Vagina (tissue), 2 donors: ENCODE data around the gene RALA.

Source experiments
- CTCF ChIP-seq, 3 experiments: fragments of 450-650 bp in 2 of 3; fragments of 200-600 bp in 1 of 3; sonication (generic) in 1 of 3; IDR thresholded peaks; one replicate each; pipeline ENCODE4 v1.5.1; 2017 to 2019; ENCODE audit warnings: antibody characterized with exemption in 3 of 3, mild to moderate bottlenecking in 2 of 3, moderate library complexity in 2 of 3
- POLR2A ChIP-seq, 2 donors: fragments of 450-650 bp; IDR thresholded peaks; one replicate each; pipeline ENCODE4 v1.6.1; 2017; ENCODE audit warnings: antibody characterized with exemption in 2 of 2, mild to moderate bottlenecking in 2 of 2, moderate library complexity in 2 of 2
- POLR2AphosphoS5 ChIP-seq, 2 donors: sonication (generic); formaldehyde crosslinking; IDR thresholded peaks; one replicate each; pipeline ENCODE4 v1.9.0; 2017; ENCODE audit warnings: antibody characterized with exemption in 2 of 2, mild to moderate bottlenecking in 2 of 2, low read depth in 1 of 2; ENCODE audit not compliant: insufficient read depth in 1 of 2

- TF ChIP-seq CTCF (IDR thresholded peaks at IDR 0.05) = no peak
- no peak for TF ChIP-seq POLR2A (IDR thresholded peaks at IDR 0.05)
- TF ChIP-seq POLR2AphosphoS5 (IDR thresholded peaks at IDR 0.05; ENCODE audit: insufficient read depth in 1 of 2, low read depth in 1 of 2) = no peak
Observed at GRCh38 chr7:39637963-39638485, 14.7 kb downstream of the RALA start.
